ENCODE results near the gene STARD13. TPM values are rescaled to one million over a fixed set of nuclear protein-coding genes. Genes with fewer than 3 reads are reported as not detected.

STARD13 gene
- total RNA-seq, 1 experiment from 2014 or later: 4.1 TPM

GRCh38 chr13:33265133-33265532 lies 20.4 kb downstream of the STARD13 start:
- DNase-seq (ENCODE audit: low read depth, low spot score): no peak
- CTCF ChIA-PET: no interaction called here
- RAD21 ChIA-PET (ENCODE audit: low non-redundant PET in 1 of 2, low total read pairs in 2 of 2, uncharacterized antibody in 2 of 2, unreplicated experiment in 2 of 2): no interaction called here
- no peaks in the 10 kb centered on the region for H3K27me3 ChIP-seq (ENCODE audit: insufficient read depth, low read length)
- ATAC-seq: no peak
- H3K4me2 ChIP-seq (ENCODE audit: low read length): no peak overlapping the region
- H3K36me3 ChIP-seq (ENCODE audit: control insufficient read depth in 1 of 2, insufficient read depth in 2 of 2, low read length in 2 of 2): no peaks in the 10 kb centered on the region
- H2AFZ ChIP-seq (ENCODE audit: low read depth, low read length, poor library complexity, severe bottlenecking): no peak overlapping the region
- no peak overlapping the region for H3K27ac ChIP-seq (ENCODE audit: low read depth, low read length)
- POLR2A ChIA-PET: no interaction called here
- H3K4me3 ChIP-seq (replicated peaks in 1 of 2; ENCODE audit: low read depth in 1 of 2, low read length in 2 of 2): no peak overlapping the region
- no peaks in the 10 kb centered on the region for H3K9me2 ChIP-seq (ENCODE audit: insufficient read depth)
- H3K9ac ChIP-seq (ENCODE audit: low read length): no peak overlapping the region
- H4K20me1 ChIP-seq (ENCODE audit: insufficient read depth): no peaks in the 10 kb centered on the region
- no peaks in the 10 kb centered on the region for H3K79me2 ChIP-seq (ENCODE audit: insufficient read depth, low read length)
- intact Hi-C loops (cut with micrococcal nuclease): no loop called here
- no TSS peak for BruUV-seq (replicated peaks)
- no peak for TF ChIP-seq EGR1 (IDR thresholded peaks at IDR 0.05; ENCODE audit: low read depth)
- no peak for TF ChIP-seq SRF (IDR thresholded peaks at IDR 0.05; ENCODE audit: low read depth)
- no peak for TF ChIP-seq EZH2phosphoT487 (IDR thresholded peaks at IDR 0.05; ENCODE audit: borderline replicate concordance)
- no peak for TF ChIP-seq FOSL1 (IDR thresholded peaks at IDR 0.05; ENCODE audit: low read depth)
- TF ChIP-seq POLR2AphosphoS5 (IDR thresholded peaks at IDR 0.05; ENCODE audit: low read depth, low read length): no peak
- no peak for TF ChIP-seq SP1 (IDR thresholded peaks at IDR 0.05; ENCODE audit: low read depth)
- no peak for TF ChIP-seq JUND (IDR thresholded peaks at IDR 0.05)
- no peak for TF ChIP-seq YY1 (IDR thresholded peaks at IDR 0.05; ENCODE audit: extremely low read depth, insufficient replicate concordance, low read depth, low read length)
- no peak for TF ChIP-seq POLR2A (IDR thresholded peaks at IDR 0.05; ENCODE audit: borderline replicate concordance, extremely low read depth, insufficient read depth, insufficient read length)
- no peak for TF ChIP-seq ZNF274 (IDR thresholded peaks at IDR 0.05; ENCODE audit: low read depth, low read length)
- H3K9me3 ChIP-seq (ENCODE audit: control insufficient read depth in 1 of 2, insufficient read depth in 1 of 2, low read depth in 1 of 2, low read length in 2 of 2): no peaks in the 10 kb centered on the region
- H3K4me1 ChIP-seq (ENCODE audit: control insufficient read depth in 1 of 2, insufficient read depth in 2 of 2, low read length in 2 of 2): peaks cover 25 to 32% of the 10 kb centered on the region in 2 experiments; a peak in 3 of 4 replicates

DNA sequence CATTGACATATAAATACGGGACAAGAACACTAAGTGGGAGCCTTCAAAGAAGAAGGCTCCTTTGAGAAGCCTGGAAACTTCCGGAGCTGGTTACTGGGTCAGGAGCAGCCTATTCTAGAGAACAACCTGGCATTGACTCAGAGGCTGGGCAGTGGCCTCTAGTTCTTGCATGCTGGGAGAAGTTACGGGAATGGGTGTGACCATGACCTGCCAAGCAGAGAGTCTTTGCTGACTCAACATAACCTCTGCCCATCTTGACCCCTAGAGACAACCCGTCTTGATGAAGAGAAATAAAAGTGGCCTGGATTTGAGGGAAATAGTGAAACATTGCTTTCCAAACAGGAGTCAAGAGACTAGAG lies 21.0 kb downstream of the STARD13 start:
- Histone ChIP-seq H3K4me2 (ENCODE audit: low read length) (no peak overlapping the region), H3K4me3 (replicated peaks in 1 of 2; ENCODE audit: low read depth in 1 of 2, low read length in 2 of 2) (no peak overlapping the region), H2AFZ (ENCODE audit: low read depth, low read length, poor library complexity, severe bottlenecking) (no peak overlapping the region), H3K36me3 (ENCODE audit: control insufficient read depth in 1 of 2, insufficient read depth in 2 of 2, low read length in 2 of 2) (no peaks in the 10 kb centered on the region), H3K27ac (ENCODE audit: low read depth, low read length) (no peak overlapping the region), H4K20me1 (ENCODE audit: insufficient read depth) (no peaks in the 10 kb centered on the region), H3K9ac (ENCODE audit: low read length) (no peak overlapping the region), H3K27me3 (ENCODE audit: insufficient read depth, low read length) (no peaks in the 10 kb centered on the region), H3K79me2 (ENCODE audit: insufficient read depth, low read length) (no peaks in the 10 kb centered on the region), H3K9me3 (ENCODE audit: control insufficient read depth in 1 of 2, insufficient read depth in 1 of 2, low read depth in 1 of 2, low read length in 2 of 2) (no peaks in the 10 kb centered on the region), H3K4me1 (ENCODE audit: control insufficient read depth in 1 of 2, insufficient read depth in 2 of 2, low read length in 2 of 2) (peaks cover 31 to 34% of the 10 kb centered on the region in 2 experiments; a peak in 3 of 4 replicates), H3K9me2 (ENCODE audit: insufficient read depth) (no peaks in the 10 kb centered on the region)
- TF ChIP-seq ZFX (IDR thresholded peaks at IDR 0.05) (no peak), YY1 (IDR thresholded peaks at IDR 0.05; ENCODE audit: extremely low read depth, insufficient replicate concordance, low read depth, low read length) (no peak), SP1 (IDR thresholded peaks at IDR 0.05; ENCODE audit: low read depth) (no peak), POLR2A (IDR thresholded peaks at IDR 0.05; ENCODE audit: borderline replicate concordance, extremely low read depth, insufficient read depth, insufficient read length) (no peak), POLR2AphosphoS5 (IDR thresholded peaks at IDR 0.05; ENCODE audit: low read depth, low read length) (no peak), EZH2phosphoT487 (IDR thresholded peaks at IDR 0.05; ENCODE audit: borderline replicate concordance) (no peak), EZH2 (IDR thresholded peaks at IDR 0.05) (no peak), SIN3A (IDR thresholded peaks at IDR 0.05; ENCODE audit: low read depth) (no peak)
- DNase-seq (ENCODE audit: low read depth, low spot score) (no peak), ATAC-seq (no peak)
- CTCF ChIA-PET: no interaction called here
- no TSS peak for BruUV-seq (replicated peaks)
- intact Hi-C loops (cut with micrococcal nuclease): no loop called here
- POLR2A ChIA-PET: no interaction called here
- RAD21 ChIA-PET (ENCODE audit: low non-redundant PET in 1 of 2, low total read pairs in 2 of 2, uncharacterized antibody in 2 of 2, unreplicated experiment in 2 of 2): no interaction called here
